GM19467 (cell line): Measurements from ENCODE around the gene ZNF776.
"Not testable (repeated sequence)": the region's sequence is repeated elsewhere in the genome, so short reads cannot be mapped to it uniquely, and the experiment has no call there.

Experiments used
- ATAC-seq: cut with Tn5 transposase; IDR thresholded peaks from one replicate; pipeline ENCODE4 v1.9.1; 2021; ENCODE audit warnings: mild to moderate bottlenecking, moderate library complexity; ENCODE audit not compliant: unreplicated experiment

The ZNF776 gene

GRCh38 chr19:57746580-57747471 is at the start of gene ZNF776:
Gene ZNF776 (plus strand): TSS chr19:57746815. CDS start chr19:57747059, 244 bp downstream.
- ATAC-seq = peak; percentile 95

GRCh38 chr19:57701625-57702024 is 45.0 kb upstream of the ZNF776 start:
- no peak for ATAC-seq

- ATAC-seq = no peak
These were observed 40.3 kb upstream of the ZNF776 start for GRCh38 chr19:57706346-57706745.

GRCh38 chr19:57708641-57709361 is 37.8 kb upstream of the ZNF776 start, which contains the start of gene ZNF154:
Gene ZNF154 (minus strand): TSS chr19:57709204. CDS start chr19:57708971, 233 bp downstream.
- ATAC-seq = no peak

- ATAC-seq = no peak
These were observed 37.0 kb upstream of the ZNF776 start for GRCh38 chr19:57709616-57710015.

GRCh38 chr19:57712222-57712621 is 34.4 kb upstream of the ZNF776 start:
- ATAC-seq = no peak

- ATAC-seq = no peak
These were observed 27.2 kb upstream of the ZNF776 start for GRCh38 chr19:57719424-57719823.

GRCh38 chr19:57719901-57720519 is 26.6 kb upstream of the ZNF776 start:
- no peak for ATAC-seq

- no peak for ATAC-seq
These were observed 25.7 kb upstream of the ZNF776 start for GRCh38 chr19:57720878-57721277.

- not testable (repeated sequence) for ATAC-seq
These were observed 8.3 kb upstream of the ZNF776 start for GRCh38 chr19:57738320-57738719.

- ATAC-seq = not testable (repeated sequence)
These were observed 7.8 kb upstream of the ZNF776 start for GRCh38 chr19:57738770-57739169.

GRCh38 chr19:57747472-57747807 is 825 bp downstream of the ZNF776 start:
- no peak for ATAC-seq

GRCh38 chr19:57748029-57748428 is 1.4 kb downstream of the ZNF776 start:
- ATAC-seq = no peak

- ATAC-seq = no peak
These were observed 7.6 kb downstream of the ZNF776 start for GRCh38 chr19:57754091-57754673.

- ATAC-seq = no peak
These were observed 8.4 kb downstream of the ZNF776 start for GRCh38 chr19:57755031-57755430.

- no peak for ATAC-seq
These were observed 11.3 kb downstream of the ZNF776 start for GRCh38 chr19:57757941-57758340.

- no peak for ATAC-seq
These were observed 12.5 kb downstream of the ZNF776 start for GRCh38 chr19:57759096-57759495.

GRCh38 chr19:57769345-57770131 is 22.9 kb downstream of the ZNF776 start, which contains the start of gene ZNF586:
Gene ZNF586 (plus strand): TSS chr19:57769676. CDS start chr19:57769843, 167 bp downstream.
- ATAC-seq = peak; percentile 91

- ATAC-seq = no peak
These were observed 24.8 kb downstream of the ZNF776 start for GRCh38 chr19:57771417-57771816.

GRCh38 chr19:57773488-57773887 is 26.9 kb downstream of the ZNF776 start:
- ATAC-seq = no peak
